Upper lobe of left lung (tissue), 4 donors: ENCODE data around the gene RABEP1.

ENCODE experiments used
- EP300 ChIP-seq, 4 donors: sonication (generic); formaldehyde crosslinking; IDR thresholded peaks; one replicate each; pipeline ENCODE4 v1.5.1; 2017; ENCODE audit warnings: antibody characterized with exemption in 4 of 4, control low read depth in 2 of 4
- POLR2A ChIP-seq, 4 donors: fragments of 450-650 bp; IDR thresholded peaks; one replicate each; pipeline ENCODE4 v1.5.1; 2016 to 2017; ENCODE audit warnings: antibody characterized with exemption in 4 of 4, mild to moderate bottlenecking in 2 of 4
- POLR2AphosphoS5 ChIP-seq, 2 donors: sonication (generic); formaldehyde crosslinking; IDR thresholded peaks; one replicate each; pipeline ENCODE4 v1.5.1; 2017; ENCODE audit warnings: antibody characterized with exemption in 2 of 2
- TF ChIP-seq, protein P1 (sequence below), 6 experiments: fragments of 450-650 bp in 4 of 6; fragments of 200-600 bp in 2 of 6; sonication (generic) in 2 of 6; IDR thresholded peaks; one replicate each; pipeline ENCODE4 v1.5.1; 2016 to 2019; ENCODE audit warnings: antibody characterized with exemption in 6 of 6

DNA sequence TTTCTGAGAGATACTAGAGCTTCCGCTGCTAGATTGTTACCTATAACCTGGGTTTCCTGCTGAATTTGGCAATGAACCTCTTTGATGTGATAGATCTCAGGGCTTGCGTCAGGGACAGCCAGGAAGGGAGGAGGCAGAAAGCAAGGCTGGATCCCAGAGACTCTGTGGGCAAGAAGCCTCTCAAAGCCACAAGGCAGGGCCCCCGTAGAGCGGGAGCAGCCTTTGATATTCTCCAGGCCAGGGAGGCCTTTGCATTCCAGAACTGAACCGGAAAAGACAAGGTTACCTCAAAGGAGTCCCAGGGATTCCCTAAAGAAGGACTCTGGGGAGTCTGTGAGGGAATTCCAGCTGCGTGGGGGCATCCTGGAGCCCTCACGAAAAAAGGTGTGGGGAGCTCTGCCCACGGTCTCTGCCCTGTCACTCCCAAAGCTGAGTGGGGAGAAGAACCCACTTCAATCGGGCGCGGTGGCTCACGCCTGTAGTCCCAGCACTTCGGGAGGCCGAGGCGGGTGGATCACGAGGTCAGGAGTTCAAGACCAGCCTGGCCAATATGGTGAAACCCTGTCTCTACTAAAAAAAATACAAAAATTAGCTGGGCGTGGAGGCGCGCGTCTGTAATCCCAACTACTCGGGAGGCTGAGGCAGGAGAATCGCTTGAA lies 33.1 kb upstream of the RABEP1 start:
- TF ChIP-seq, protein P1, sequence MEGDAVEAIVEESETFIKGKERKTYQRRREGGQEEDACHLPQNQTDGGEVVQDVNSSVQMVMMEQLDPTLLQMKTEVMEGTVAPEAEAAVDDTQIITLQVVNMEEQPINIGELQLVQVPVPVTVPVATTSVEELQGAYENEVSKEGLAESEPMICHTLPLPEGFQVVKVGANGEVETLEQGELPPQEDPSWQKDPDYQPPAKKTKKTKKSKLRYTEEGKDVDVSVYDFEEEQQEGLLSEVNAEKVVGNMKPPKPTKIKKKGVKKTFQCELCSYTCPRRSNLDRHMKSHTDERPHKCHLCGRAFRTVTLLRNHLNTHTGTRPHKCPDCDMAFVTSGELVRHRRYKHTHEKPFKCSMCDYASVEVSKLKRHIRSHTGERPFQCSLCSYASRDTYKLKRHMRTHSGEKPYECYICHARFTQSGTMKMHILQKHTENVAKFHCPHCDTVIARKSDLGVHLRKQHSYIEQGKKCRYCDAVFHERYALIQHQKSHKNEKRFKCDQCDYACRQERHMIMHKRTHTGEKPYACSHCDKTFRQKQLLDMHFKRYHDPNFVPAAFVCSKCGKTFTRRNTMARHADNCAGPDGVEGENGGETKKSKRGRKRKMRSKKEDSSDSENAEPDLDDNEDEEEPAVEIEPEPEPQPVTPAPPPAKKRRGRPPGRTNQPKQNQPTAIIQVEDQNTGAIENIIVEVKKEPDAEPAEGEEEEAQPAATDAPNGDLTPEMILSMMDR (IDR thresholded peaks at IDR 0.05): no peak
- TF ChIP-seq POLR2A (IDR thresholded peaks at IDR 0.05): no peak
- no peak for TF ChIP-seq POLR2AphosphoS5 (IDR thresholded peaks at IDR 0.05)
- no peak for TF ChIP-seq EP300 (IDR thresholded peaks at IDR 0.05)
